SK-N-SH (cell line): ENCODE results near the gene TBCD.

Experiments used
- MEF2A ChIP-seq: IDR thresholded peaks from 2 replicates; pipeline ENCODE4 v1.4.0; 2012; ENCODE audit warnings: low read depth, borderline replicate concordance
- TEAD4 ChIP-seq: IDR thresholded peaks from 2 replicates; pipeline ENCODE4 v1.4.0; 2012; ENCODE audit warnings: mild to moderate bottlenecking, borderline replicate concordance; ENCODE audit not compliant: insufficient read depth
- TF ChIP-seq, protein P1 (sequence below): fragments of 200-600 bp; sonication (generic); IDR thresholded peaks from 2 replicates; pipeline ENCODE4 v1.6.1; 2017; ENCODE audit warnings: antibody characterized with exemption, mild to moderate bottlenecking, moderate library complexity

DNA sequence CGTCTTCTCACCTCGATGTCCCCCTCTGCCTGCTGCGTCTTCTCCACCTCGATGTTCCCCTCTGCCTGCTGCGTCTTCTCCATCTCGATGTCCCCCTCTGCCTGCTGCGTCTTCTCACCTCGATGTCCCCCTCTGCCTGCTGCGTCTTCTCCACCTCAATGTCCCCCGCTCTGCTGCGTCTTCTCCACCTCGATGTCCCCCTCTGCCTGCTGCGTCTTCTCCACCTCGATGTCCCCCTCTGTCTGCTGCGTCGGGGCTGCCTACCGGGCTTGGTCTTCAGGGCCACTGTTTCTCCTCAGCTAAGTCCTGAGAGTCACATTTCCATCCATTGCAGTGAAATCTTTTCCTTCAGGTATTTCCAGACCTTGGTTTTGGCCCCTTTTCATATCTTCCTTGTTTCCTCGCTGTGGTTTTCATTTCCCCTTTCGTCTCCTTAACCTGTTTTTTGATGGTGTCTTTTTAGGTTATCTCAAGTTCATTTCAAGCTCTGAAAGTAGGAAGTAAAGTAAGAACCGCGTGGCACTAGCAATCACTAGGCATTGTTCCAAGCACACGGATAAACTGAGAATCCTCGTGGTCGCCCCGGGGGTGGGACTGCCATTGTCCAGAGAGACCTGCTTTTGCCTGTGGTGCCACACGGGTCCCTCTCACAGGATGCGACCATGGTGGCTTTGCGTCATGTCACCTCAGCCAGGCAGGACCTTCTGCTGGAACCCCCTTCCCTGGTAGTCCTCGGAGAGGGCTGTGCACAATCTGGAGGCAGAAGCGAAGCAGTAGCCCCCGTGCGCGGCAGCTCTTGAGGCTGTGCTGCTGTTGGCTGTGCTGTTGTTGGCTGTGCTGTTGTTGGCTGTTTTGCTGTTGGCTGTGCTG is 97.4 kb downstream of the TBCD start:
- TF ChIP-seq MEF2A = no peak
- TF ChIP-seq, protein P1, sequence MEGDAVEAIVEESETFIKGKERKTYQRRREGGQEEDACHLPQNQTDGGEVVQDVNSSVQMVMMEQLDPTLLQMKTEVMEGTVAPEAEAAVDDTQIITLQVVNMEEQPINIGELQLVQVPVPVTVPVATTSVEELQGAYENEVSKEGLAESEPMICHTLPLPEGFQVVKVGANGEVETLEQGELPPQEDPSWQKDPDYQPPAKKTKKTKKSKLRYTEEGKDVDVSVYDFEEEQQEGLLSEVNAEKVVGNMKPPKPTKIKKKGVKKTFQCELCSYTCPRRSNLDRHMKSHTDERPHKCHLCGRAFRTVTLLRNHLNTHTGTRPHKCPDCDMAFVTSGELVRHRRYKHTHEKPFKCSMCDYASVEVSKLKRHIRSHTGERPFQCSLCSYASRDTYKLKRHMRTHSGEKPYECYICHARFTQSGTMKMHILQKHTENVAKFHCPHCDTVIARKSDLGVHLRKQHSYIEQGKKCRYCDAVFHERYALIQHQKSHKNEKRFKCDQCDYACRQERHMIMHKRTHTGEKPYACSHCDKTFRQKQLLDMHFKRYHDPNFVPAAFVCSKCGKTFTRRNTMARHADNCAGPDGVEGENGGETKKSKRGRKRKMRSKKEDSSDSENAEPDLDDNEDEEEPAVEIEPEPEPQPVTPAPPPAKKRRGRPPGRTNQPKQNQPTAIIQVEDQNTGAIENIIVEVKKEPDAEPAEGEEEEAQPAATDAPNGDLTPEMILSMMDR = no peak
- TF ChIP-seq TEAD4 = no peak
